Activated T-helper 1 cell treated with Interleukin-2 at 50 U/mL for 16 hours (primary cell): ENCODE data around the gene PLEKHG5.
"Not testable (repeated sequence)": the region's sequence is repeated elsewhere in the genome, so short reads cannot be mapped to it uniquely, and the experiment has no call there.

Source experiments
- DNase-seq: peaks from one replicate; pipeline ENCODE4 v3.0.0-alpha.2; 2020; ENCODE audit warnings: low read depth

Gene PLEKHG5

DNA sequence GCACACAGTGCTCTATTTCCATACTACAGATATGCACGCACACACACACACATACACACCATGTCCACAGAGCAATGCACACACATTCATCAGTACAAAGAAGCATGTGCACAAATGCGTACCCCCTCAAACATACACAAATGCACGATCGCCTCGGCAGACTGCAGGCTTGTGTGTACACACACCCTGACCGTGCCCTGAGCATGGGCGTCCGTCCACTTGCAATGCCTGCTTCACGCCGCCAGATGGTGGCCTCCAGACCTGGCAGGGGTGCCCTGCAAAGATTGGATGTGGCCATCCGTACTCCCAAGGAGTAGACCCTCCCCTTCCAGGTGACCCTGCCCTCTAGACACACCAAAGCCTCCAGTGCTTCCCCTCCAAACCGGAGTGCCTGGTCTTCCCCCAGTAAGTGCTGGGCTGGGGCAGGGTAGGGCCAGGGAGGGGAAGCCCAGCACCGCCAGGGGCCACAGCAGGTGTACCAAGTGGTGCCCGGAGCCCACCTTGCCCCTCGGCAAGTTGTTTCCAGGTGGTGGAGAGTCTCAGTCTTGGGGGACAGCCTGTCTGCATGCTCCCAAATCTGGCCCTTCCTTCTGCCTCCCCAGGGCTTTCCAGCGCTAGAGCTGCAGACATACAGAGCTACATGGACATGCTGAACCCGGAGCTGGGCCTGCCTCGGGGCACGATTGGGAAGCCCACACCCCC, 46.3 kb downstream of the PLEKHG5 start:
- DNase-seq = no peak

DNA sequence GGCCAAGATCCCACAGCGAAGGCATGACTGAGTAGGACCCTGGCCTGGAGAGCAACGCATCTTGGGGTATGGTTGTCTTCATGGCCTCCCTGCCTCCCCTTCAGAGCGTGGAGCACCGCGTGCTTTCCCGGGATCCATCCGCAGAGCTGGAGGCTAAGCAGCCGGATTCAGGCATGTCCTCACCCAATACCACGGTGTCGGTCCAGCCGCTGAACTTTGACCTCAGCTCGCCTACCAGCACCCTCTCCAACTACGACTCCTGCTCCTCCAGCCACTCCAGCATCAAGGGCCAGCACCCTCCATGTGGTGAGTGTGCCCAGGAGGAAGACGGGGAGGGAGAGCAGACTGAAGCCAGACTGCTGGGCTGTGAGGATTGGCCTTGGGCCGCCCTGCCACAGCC, 47.1 kb downstream of the PLEKHG5 start:
- no peak for DNase-seq

DNA sequence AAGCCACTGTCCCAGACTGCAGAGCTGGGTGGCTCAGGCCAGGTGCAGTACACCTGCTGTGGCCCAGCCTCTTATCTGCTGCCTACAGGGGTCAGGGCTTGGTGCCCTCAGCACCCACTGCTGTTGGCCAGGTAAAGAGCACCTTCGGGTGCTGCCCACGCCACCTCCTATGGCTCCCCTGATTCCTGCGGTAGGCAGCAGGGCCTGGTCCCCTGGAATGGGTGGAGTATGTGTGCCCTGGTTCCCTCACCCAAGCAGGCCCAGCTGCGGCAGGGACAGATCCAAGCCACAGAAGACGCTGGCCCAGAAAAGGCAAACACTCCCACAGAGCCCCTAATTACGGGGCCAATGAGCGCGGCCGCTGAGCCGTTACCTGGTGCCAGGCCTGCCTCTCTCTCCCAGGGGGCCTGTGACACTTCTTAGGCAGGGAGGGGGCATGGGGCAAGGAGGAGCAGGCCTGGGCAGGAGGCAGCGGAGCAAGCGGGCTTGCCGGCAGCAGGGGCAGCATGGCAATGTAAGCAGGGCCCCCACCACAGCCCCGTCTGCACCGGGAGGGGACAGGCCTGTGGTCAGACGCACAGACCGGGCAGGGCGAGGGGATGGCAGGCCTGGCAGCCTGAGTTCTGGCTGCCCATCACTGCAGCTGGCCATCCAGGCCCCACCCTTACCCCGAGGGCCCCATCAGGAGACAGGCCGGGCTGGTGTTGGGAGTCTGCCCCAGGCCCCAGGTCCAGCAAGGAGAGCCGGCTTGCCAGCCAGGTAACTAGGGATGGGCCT, 47.9 kb downstream of the PLEKHG5 start:
- DNase-seq = no peak

DNA sequence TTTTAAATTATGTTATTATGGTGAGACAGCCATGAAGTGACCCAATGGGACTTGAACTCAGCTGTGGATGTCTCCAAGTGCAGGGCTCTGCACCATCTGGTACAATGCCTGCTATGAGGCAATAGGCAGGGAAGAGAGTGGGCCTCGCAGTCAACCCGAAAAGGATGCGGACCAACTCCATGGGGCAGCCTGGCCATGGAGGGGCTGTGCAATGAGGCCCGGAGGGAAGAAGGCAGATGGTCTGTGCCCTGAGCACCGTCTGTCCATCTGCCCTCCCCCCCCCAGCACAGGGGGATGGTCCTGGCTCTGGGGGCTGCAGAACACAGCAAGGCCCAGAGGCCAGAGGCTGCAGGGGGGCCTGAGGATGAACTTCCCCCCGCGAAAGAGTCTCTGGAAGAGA, 49.9 kb downstream of the PLEKHG5 start:
- no peak for DNase-seq

GRCh38 chr1:6440198-6441126, 51.0 kb downstream of the PLEKHG5 start:
- peak; percentile 64 for DNase-seq

- DNase-seq = peak; percentile 51
Observed at GRCh38 chr1:6438047-6438525, 53.4 kb downstream of the PLEKHG5 start.

GRCh38 chr1:6437012-6437700, 54.3 kb downstream of the PLEKHG5 start:
- not testable (repeated sequence) for DNase-seq

GRCh38 chr1:6436277-6436676, 55.2 kb downstream of the PLEKHG5 start:
- DNase-seq = not testable (repeated sequence)

GRCh38 chr1:6435547-6435946, 55.9 kb downstream of the PLEKHG5 start:
- no peak for DNase-seq

GRCh38 chr1:6435129-6435528, 56.3 kb downstream of the PLEKHG5 start:
- no peak for DNase-seq

GRCh38 chr1:6434186-6434585, 57.3 kb downstream of the PLEKHG5 start:
- no peak for DNase-seq

- not testable (repeated sequence) for DNase-seq
Observed at GRCh38 chr1:6431645-6432579, 59.6 kb downstream of the PLEKHG5 start.

GRCh38 chr1:6429660-6430411, 61.6 kb downstream of the PLEKHG5 start:
- not testable (repeated sequence) for DNase-seq

- not testable (repeated sequence) for DNase-seq
Observed at GRCh38 chr1:6428453-6428852, 63.0 kb downstream of the PLEKHG5 start.

DNA sequence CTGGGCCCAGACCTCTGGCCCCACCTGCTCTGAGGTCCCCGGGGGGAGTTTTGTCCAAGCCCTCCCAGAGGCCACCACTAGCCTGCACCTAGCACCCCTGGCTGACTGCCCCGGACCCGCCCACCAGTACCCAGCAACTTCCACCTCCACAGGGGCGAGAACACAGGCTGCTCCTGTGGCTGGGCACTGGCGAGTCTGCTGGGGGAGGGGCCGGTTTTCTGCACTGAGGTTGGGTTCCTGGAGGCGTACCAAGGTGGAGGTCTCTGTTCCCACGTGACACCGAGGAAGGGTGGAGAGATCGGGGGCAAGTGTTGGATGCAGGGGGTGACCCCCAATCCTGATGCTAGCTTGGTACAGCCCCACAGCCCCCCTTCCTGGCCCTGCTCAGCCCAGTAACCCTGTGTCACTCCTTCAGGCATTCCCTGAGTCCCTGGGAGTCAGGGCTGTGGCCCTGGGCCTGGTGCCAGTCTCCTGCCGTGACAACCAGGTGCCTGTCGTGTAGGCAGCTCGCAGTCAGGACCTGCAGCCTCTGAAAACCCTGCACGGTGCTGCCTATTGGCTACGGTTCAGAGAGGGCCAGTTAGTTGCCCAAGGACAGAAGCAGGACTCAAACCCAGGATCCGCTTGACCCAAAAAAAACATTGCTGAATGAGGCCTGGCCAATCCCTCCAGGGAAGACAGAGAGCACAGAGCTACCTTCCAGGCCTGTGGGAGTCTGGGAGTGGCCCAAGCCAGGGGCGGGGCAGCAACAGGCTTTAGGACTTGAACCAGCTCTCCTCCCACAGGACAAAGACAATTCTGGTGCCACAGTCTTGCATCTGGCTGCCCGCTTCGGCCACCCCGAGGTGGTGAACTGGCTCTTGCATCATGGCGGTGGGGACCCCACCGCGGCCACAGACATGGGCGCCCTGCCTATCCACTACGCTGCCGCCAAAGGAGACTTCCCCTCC, 63.8 kb downstream of the PLEKHG5 start:
- DNase-seq = no peak

DNA sequence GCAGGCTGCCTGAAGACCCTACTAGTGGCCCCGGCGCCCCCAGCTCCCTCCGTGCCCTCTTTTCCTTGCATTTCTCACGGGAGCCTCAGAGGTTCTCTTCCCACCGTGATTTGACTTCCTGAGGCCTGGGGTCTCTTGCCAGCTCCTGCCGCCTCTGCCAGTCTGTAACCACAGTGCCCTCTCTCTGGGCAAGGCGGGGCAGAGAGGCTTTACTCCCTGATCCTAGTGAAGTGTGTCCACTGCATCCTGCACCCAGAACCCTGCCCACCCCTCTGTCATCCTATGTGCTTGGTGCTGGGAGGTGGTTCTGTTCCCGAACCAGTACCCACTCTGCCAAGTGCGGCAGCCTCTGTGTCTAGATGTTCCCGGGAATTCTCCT, 64.5 kb downstream of the PLEKHG5 start:
- no peak for DNase-seq

DNA sequence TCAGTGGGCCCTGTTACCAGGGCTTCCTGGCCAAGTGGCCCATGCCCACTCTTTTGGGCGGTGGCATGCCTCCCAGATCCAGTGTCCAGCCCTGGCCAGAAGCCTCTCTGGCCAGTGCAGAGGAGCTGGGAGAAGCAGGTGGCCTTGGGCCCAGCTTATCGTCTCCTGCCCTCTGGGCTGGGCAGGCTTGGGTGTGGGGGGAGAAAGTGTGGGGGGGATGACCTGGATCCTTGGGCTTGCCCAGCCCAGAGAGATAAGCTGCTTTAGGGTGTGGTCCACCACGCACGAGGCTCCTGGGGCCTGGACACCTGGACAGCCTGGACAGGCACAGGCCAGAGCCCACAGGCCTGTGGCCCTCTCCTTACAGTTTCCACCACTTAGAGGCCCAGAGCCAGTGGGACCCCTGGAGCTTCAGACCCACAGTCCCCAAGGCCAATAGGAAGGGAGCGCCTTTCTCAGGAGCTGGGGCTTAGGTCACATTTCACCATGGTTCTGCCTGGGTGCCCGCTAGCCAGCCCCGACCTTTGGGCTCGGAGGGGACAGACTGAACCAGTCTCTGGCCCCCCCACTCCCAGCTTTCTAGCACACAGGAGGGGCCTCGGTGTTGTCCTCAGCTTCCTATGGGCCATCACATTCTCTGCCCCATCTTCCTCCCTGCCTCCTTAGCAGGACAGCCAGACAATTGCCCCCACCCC, 65.0 kb downstream of the PLEKHG5 start:
- DNase-seq = no peak

DNA sequence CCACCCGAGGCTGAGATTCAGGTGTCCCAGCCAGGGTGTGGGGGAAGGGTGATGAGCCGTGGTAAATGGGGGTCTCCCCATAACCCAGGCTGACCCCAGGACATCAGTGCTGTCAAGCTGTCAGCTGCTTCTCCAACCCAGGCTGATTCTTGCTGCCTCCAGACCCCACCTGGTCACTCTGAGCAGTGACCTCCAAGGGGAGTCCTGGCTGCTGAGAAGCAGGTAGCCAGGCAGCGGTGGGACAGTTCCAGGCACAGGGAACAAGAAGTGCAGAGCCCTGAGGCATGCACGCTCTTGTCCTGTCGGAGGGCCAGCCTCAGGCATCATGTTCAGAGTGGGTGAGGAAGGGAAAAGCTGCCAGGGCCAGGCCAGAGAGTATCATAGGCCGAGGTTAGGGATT, 65.8 kb downstream of the PLEKHG5 start:
- no peak for DNase-seq
